NCI-H2107 treated with DMSO at 0.1 percent for 48 hours (cell line): ENCODE measurements around the gene SELENOS.

Experiments used
- DNase-seq: peaks from one replicate; lab custom pipeline; 2025; ENCODE audit not compliant: unreplicated experiment; lab: John Stamatoyannopoulos, UW

The SELENOS gene

DNA sequence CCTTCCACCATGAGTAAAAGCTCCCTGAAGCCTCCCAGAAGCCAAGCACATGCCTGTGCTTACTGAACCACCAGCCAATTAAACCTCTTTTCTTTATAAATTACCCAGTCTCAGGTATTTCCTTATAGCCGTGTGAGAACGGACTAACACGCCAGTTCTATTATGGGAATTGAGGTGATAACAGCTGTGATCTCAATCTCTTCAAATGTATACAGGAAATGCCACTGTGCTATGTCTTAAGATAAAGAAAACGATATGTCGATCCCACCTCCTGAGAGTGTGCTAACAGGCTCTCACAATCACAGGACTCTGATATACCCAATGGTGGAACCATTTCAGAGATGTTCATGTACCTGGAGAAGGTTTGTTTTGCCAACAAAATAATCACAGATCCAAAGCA, 51.6 kb downstream of the SELENOS start:
- no peak for DNase-seq
